Measurements from ENCODE around the gene MACROD1. TPM values are rescaled to one million over a fixed set of nuclear protein-coding genes. Genes with fewer than 3 reads are reported as not detected.
"Not testable (repeated sequence)": the region's sequence is repeated elsewhere in the genome, so short reads cannot be mapped to it uniquely, and the experiment has no call there.

The MACROD1 gene
- total RNA-seq, 1 donor from 2014 or later: 39.4 TPM

DNA sequence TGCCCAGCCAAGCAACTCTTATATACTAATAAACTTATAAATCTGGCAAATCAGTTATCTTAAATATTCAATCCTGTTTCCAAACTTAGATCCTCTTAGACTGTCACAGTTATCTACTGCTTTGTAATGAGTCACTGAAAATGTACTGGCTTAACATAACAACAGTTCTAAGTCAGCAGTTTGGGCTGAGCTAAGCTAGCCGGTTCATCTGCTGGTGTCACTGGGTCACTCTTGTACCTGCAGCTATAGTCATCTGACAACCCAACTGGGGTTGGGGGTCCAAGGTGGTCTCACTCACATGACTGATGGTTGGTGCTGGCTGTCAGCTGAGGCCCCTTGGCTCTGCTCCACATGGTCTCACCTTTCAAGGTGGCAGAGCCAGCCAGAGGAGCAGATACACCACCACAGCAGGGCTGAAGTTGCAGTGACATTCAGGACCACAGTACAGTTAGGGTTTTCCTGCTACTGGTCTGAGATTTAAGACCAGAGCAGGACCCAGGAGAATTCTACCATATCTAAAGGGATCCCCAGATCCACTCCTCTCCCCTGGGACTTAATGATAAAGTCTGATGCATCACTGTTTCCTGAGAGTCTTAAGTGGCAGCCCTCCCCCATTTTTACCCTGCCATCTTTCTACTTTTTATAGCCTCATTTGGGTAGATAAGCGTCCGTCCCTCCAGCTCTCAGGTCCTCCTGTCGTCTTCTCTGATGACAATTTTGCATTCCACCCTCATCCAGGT is 7.9 kb upstream of the MACROD1 start:
- Mint-ChIP-seq H3K9me3 (peaks cover 8% of the 10 kb centered on the region), H3K4me3 (no peak overlapping the region), H3K36me3 (peaks cover 7% of the 10 kb centered on the region), H3K4me1 (no peaks in the 10 kb centered on the region), H3K27me3 (ENCODE audit: low read depth) (no peaks in the 10 kb centered on the region), H3K27ac (no peak overlapping the region)
- TF ChIP-seq CTCF (IDR thresholded peaks at IDR 0.05; ENCODE audit: unreplicated experiment): no peak
- no peak for DNase-seq (ENCODE audit: low spot score in 2 of 2, unreplicated experiment in 2 of 2)

GRCh38 chr11:64170419-64170818 is 4.5 kb upstream of the MACROD1 start:
- Mint-ChIP-seq H3K27me3 (ENCODE audit: low read depth) (no peaks in the 10 kb centered on the region), H3K4me1 (peaks cover 4% of the 10 kb centered on the region), H3K36me3 (peaks cover 7% of the 10 kb centered on the region), H3K9me3 (peaks cover 8% of the 10 kb centered on the region), H3K27ac (no peak overlapping the region), H3K4me3 (no peak overlapping the region)
- TF ChIP-seq CTCF (IDR thresholded peaks at IDR 0.05; ENCODE audit: unreplicated experiment): no peak
- no peak for DNase-seq (ENCODE audit: low spot score in 2 of 2, unreplicated experiment in 2 of 2)

DNA sequence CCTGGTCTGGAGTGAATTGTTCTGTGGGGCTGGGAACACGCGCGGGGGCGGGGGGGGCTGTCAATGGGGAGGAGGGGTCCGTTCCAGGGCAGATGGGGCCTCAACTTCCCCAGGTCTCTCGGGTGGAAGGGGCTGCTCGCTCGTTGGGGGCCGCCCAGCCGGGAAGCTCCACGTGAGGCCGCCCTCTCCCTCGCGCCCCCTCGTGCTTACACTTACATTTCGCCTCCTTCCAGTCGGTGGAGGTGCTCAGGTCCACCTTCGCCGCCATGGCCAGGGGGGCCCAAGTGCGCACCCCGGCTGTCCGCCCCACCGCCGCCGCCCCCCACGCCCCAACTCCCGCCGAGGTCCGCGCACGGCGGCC is 452 bp downstream of the MACROD1 start:
- peak overlapping the region; percentile 66 for H3K4me3 Mint-ChIP-seq

DNA sequence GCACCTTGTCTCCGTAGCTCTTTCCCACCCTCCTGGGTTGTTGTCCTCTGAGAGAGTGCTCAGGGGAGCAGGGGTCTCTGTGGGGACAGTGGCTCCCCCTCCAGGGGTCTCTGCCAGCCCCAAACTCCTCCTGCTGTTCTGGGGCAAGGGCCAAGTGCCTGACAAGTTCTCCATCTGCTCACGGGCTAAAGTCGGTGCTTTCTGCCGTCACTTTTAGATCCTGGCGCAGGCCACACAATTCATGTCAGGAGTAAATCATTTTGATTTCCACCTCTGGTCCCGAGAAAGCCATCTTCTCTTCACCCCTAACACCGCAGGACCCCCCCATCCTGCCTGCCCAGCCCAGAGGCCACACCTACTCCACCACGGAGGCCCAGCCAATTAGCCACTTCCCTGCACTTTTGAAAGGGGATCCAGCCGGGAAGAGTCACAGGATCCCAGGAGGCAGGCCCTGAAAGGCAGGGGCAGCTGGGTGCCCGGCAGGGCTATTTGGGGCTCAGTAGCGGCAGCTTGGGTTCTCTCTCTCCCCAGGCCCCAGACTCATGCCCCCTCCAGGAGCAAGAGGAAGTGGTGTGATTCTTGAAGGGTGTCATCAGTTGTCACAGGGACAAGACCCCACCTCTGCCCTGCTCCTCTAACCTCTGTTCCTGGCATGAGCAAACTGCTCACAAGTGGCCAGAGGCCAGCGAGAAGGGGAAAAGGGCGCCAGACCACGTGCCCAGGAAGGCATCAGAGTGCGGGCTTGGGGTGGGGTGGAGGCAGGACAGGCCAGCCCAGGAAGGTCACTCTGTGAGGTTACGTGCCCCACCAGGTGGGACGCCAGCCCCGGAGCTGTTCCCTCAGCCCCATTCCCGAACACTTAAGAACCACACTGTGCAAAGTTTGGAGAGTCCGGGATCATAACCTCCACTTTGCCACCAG is 1.3 kb downstream of the MACROD1 start:
- H3K36me3 Mint-ChIP-seq: peaks cover 2% of the 10 kb centered on the region
- no peak for TF ChIP-seq CTCF (IDR thresholded peaks at IDR 0.05; ENCODE audit: unreplicated experiment)
- peak overlapping the region; percentile 66 for H3K4me3 Mint-ChIP-seq
- peaks cover 10% of the 10 kb centered on the region for H3K4me1 Mint-ChIP-seq
- H3K9me3 Mint-ChIP-seq: no peaks in the 10 kb centered on the region
- H3K27me3 Mint-ChIP-seq (ENCODE audit: low read depth): no peaks in the 10 kb centered on the region
- H3K27ac Mint-ChIP-seq: no peak overlapping the region
- no peak for DNase-seq (ENCODE audit: low spot score in 2 of 2, unreplicated experiment in 2 of 2)

More for the DNA sequence above, 452 bp downstream of the MACROD1 start:
- Mint-ChIP-seq H3K9me3 (no peaks in the 10 kb centered on the region), H3K27me3 (ENCODE audit: low read depth) (no peaks in the 10 kb centered on the region), H3K36me3 (peaks cover 2% of the 10 kb centered on the region), H3K27ac (no peak overlapping the region), H3K4me1 (peaks cover 10% of the 10 kb centered on the region)
- TF ChIP-seq CTCF (IDR thresholded peaks at IDR 0.05; ENCODE audit: unreplicated experiment): no peak
- DNase-seq (ENCODE audit: low spot score in 2 of 2, unreplicated experiment in 2 of 2): peak in 1 of 2 experiments; percentile 57

DNA sequence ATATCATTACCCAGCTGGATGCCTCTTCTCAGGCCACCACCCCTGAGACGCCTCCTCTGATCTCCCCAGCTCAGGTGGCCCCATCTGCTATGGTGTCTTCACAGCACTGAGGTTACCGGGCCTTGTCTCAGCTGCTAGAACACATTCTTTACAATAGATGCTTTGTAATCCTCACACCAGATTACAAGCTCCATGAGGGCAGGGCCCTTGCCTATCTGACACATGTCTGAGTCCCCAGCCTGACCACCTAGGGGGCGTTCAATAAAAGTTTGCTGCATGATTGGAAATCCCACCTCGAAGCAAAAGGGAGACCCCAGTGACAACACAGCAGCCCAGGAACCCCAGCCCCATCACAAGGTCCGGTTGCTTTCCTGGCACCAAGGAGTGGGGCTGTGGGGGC is 2.0 kb downstream of the MACROD1 start:
- Mint-ChIP-seq H3K9me3 (no peaks in the 10 kb centered on the region), H3K27ac (no peak overlapping the region), H3K4me1 (peaks cover 10% of the 10 kb centered on the region), H3K36me3 (peaks cover 2% of the 10 kb centered on the region), H3K4me3 (no peak overlapping the region), H3K27me3 (ENCODE audit: low read depth) (no peaks in the 10 kb centered on the region)
- no peak for TF ChIP-seq CTCF (IDR thresholded peaks at IDR 0.05; ENCODE audit: unreplicated experiment)
- DNase-seq (ENCODE audit: low spot score in 2 of 2, unreplicated experiment in 2 of 2): no peak

GRCh38 chr11:64162769-64163168 is 3.1 kb downstream of the MACROD1 start:
- not testable (repeated sequence) for H3K36me3 Mint-ChIP-seq; H3K9me3 Mint-ChIP-seq; DNase-seq (ENCODE audit: low spot score in 2 of 2, unreplicated experiment in 2 of 2); H3K27ac Mint-ChIP-seq; H3K27me3 Mint-ChIP-seq (ENCODE audit: low read depth); H3K4me3 Mint-ChIP-seq; H3K4me1 Mint-ChIP-seq

Data from mesothelial cell of epicardium (in vitro differentiated cells).